ENCODE results near the gene GLRA1.
"Not testable (repeated sequence)": the region's sequence is repeated elsewhere in the genome, so short reads cannot be mapped to it uniquely, and the experiment has no call there.

GLRA1 gene

DNA sequence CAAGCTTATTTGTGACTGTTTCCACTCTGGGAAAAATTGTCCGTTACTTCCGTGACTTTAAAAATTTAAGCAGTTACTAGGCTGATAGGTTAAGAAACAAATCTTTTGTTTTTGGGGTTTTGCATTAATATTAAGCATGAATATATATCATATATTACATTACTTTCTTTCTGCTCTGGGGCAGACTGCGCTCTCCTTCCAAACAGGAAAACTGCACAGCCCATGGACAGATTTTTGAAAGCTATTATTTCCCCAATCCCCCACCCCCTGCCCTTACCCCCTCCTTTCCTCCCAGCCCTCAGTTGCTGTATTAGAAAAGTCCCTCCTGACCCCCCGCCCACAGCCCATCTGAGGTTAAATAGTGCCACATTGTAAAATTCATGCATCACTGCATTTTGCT, 102.5 kb downstream of the GLRA1 start:
- DNase-seq, result no peak
- intact Hi-C loops (cut with DNase I), result no loop called here

DNA sequence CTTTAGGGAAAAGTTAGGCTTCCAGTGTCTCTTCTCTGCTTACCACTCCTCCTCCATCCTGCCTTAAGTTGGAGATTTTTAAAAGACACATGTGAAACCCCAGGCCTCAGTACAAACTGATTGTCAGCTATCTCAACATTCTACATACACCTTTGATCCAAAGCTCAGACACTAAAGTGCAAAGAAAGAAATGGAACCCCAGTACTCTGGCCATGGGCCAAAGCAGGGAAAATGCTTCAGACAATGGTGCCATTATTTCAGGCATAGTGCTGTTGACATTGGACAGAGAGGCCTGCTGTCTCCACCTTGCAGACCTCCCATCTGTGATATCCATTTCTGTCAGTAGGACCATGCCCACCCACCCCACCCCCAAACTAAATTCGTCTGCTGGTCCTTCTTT, 103.7 kb downstream of the GLRA1 start:
- peak in 2 of 10 donors; percentile 34 to 35 for DNase-seq
- intact Hi-C loops (cut with DNase I), result no loop called here

DNA sequence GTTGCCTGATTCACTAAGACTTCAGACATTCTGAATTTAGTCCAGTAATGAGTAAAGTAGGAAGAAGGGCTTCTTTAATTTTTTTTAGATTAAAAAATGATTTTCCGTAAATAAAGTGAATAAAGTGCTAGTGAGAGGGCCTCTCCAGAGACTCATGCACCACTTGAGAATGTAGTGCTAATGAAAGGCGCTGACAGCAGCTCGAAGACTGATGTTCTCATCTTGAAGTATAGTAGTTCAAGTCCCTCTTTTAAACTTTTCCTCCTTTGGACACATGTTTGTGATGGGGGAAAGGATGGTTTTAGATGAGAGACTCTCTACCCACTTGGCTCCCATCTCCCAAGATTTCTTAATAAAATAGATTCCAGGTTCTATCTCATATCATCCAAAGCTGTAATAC, 104.4 kb downstream of the GLRA1 start:
- intact Hi-C loops (cut with DNase I), result no loop called here
- no peak for DNase-seq

DNA sequence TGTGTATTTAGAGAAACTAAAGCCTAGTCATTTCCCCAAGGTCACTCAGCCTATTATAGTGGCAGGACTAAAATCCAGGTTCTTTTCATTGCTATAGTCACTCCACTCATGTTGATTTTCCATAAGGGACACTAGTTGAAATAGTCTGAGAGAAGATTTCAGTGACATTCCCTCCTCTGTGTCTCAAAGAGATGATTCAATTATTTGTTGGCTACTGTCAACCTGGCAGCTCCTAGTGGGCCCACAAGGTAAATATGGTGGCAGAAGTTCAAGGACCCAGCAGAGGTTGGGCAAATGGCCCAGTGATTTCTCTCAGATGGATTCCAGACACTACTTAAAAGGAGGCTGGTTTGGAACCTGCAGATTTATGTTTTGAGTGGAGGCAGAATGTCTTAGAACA, 104.8 kb downstream of the GLRA1 start:
- DNase-seq, result no peak
- intact Hi-C loops (cut with DNase I), result no loop called here

DNA sequence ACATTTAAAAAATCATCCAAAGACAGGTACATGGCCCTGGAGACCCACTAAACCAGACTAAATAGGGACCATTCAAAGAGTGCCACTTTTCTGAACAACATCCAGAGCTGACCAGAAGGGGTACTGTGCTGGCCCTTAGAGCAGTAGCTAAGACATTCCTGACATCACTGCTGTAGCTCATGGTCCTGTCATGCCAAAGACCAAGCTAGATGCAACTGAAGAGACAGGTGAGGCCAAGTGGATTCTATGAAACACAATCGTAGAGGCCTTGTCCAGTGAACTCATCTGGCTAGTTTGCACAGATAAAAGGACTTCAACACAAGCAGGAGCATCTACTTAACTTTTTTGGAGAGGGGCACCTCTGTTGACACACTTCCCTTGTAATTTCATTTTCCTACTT, 109.6 kb downstream of the GLRA1 start:
- intact Hi-C loops (cut with DNase I), result no loop called here
- DNase-seq, result no peak

DNA sequence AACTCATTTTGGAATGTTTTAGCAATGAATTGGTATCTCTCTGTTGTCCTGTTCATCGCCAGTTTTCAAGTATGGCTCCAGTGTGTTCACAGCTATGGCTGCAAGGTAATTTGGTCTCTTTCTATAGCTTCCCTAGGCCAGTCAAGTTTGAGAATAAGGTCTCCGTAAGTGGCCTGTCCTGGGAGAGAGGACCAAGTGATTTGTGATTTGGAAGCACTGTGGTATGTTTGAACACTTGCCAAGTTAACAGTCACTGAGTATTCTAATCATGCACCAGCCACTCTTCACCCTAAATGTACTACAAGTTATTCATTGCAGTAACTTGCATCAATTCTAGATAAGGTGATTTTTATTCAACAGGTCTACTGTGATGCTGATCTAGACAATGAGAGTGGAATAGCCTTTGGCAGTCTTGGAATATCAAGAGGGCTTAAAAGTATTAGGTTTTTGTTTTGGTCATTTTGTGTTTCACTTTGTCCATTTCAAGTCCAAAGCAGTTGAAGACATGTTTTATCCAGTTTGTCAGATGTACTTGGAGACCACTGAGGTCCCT, 111.8 kb downstream of the GLRA1 start:
- no peak for DNase-seq
- intact Hi-C loops (cut with DNase I), result no loop called here

DNA sequence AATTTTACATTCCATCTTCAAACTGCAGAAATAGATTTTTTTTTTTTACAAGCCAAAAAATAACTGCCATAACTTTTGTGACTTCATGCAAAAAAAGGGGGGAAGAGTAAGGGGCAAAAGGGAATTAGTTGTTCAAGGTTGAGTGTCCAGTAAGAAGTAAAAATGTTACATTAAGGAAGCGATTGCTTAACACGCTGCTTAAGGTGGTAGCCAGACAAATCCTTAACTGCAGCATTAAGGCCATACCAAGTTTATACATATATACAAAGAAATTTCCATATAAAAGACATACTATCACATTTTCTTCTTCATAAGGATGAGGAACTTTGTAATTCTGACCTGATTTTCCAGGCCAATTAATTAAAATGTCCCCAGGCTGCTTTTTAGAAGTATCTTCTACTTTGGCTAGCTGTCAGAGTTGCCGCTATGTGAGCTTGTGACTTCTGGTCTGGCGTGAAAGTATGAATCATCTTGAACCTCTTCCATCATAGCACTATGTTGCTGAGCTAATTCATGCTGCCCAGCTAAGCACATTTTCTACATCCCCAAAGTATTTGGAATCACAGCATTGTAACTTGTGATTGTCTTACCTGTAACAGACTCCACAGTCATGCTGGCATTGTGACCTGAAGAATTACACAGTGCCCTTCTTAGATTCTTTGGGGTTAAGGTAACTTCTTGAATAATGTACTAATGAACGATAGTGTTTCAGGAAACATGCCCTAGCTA, 112.9 kb downstream of the GLRA1 start:
- intact Hi-C loops (cut with DNase I), result no loop called here
- DNase-seq, result no peak

DNA sequence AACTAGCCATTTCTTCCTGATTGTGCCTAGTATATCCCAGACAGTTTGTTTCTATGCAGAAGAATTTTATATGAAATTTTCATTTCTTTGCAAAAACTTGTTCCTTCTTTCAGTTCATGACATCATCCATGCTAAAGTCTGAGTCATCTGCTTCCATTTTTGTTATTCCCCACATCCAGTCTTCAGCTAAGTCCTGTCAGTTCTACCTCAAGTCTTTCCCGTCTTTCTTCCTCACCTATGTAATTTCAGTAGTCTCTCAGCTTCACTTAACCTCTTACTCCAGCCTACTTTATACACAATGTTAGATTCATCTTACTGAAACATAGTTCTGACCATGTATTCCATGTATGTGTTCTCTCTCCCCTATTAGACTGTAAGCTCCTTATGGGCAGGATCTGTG, 113.8 kb downstream of the GLRA1 start:
- intact Hi-C loops (cut with DNase I), result no loop called here
- DNase-seq, result no peak

DNA sequence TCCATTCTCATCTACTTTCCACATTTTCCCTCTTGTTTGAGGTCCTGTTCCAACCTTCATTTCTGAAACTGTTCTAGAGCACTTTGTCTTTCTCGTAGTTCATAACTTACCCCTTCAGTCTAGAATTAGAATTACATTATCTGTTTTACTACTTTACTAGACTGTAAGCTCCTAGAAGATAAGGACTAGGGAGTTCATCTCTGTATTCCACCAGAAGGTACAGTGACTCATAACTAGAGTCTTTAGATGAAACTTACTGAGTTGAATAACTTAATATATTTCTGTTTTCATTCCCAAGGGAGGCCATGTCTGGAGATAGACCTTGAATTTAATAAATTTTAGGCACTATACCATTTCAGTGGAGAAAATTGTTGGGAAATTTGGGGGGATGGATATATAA, 114.2 kb downstream of the GLRA1 start:
- intact Hi-C loops (cut with DNase I), result no loop called here
- DNase-seq, result no peak

DNA sequence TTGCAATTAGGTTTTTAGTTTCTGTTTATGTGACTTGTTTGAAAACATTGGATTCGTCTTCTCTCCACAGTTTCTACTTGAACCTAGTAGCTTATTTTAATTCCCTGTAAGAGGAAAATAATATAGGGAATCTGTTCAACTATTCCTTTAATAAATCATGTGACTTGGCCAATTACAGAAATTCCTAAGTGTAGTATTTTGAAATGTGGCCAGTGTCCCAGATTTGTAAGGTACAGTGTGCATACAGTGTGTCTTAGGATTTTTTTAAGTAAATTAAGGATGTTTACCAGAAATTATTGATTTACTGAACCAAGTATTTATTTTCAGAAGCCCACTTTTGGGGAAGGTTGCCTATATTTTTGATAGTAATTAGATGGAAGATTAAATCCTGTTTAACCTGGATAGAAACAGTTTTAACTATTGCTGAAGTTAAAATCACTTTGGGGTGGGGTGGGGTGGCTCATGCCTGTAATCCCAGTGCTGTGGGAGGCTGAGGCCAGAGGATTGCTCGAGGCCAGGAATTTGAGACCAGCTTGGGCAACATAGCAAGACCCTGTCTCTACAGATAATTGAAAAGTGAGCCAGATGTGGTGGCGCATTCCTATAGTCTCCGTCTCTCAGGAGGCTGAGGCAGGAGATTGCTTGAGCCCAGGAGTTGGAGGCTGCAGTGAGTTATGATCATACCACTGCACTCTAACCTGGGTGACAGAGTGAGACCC, 116.0 kb downstream of the GLRA1 start:
- DNase-seq, result no peak
- intact Hi-C loops (cut with DNase I), result no loop called here

DNA sequence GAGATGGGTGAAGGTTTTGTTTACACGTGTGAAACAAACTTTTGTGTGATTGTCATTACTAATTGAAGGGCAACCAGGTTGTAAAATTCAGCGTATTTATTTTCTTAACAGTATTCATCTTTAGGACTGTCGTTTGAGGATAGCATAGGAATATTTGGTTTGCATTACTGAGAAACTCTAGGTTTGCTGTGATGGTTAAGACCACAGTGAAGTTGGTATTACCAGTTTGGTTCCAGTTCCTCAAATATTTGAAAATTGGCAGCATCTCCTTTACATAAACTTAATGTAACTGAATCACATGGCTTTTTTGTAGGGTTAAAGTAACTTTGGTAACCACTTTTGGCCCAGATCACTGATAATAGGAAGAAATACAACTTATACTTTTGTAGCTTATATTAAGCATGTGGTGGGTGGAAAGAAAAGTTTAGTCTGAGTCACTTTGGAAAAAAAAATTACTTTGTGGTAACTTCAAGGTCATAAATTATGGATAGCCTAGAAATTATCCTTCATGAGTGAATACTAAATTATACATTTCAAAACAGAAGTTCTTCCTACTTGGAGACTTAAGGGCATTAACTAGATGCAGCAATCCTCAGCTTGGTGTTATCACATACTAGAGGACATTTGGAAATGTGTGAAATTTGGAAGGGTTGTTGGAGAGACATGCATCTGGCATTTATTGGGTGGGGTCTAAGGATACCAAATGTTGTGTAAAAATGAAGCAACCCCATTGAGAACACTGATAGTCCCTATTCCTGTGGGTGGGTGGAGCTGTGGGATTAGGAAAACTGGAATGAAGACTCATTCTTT, 119.0 kb downstream of the GLRA1 start:
- no peak for DNase-seq
- intact Hi-C loops (cut with DNase I), result no loop called here

DNA sequence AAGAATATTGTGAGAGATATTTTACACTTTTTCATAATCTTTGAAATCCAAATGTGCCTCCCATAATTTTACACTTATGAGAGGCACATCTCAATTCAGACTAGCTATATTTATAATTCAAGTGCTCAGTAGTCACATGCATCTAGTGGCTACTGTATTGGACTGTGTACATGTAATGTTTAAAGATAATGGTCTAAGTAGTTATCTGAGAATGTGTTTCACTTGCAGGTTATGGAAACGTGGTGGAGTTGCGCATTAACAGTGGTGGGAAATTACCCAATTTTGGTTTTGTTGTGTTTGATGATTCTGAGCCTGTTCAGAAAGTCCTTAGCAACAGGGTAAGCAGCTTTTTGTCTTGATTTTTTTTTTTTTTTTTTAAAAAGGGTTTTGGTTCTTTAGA, 124.1 kb downstream of the GLRA1 start:
- intact Hi-C loops (cut with DNase I), result no loop called here
- no peak for DNase-seq

DNA sequence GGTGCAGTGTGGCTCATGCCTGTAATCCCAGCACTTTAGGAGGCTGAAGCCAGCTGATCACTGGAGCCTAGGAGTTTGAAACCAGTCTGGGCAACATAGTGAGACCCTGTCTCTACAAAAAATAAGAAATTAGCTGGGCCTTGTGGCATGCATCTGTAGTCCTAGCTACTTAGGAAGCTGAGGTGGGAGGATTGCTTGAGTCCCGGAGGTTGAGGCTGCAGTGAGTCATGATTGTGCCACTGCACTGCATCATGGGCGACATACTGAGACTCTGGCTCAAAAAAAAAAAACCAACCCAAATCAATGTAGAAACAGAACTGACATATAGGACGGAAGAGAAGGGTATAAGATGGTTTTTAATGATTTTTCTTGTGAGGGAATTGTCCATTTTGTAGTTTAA, 125.2 kb downstream of the GLRA1 start:
- intact Hi-C loops (cut with DNase I), result no loop called here

DNA sequence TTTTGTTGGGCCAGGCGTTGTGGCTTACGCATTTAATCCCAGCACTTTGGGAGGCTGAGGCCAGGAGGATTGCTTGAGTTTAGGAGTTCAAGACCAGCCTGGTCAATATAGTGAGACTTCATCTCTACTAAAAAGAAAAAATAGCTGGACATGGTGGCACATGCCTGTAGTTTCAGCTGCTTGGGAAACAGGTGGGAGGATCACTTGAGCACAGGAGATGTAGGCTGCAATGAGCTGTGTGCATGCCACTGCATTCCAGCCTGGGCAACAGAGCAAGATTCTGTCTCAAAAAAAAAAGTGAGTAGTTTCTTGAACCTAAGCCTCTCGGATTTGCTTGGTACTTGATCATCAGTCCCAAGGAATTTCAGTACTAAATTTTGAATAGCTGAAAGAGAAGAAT, 126.0 kb downstream of the GLRA1 start:
- no peak for DNase-seq
- intact Hi-C loops (cut with DNase I), result no loop called here

More for the DNA sequence above, 125.2 kb downstream of the GLRA1 start:
- no peak for DNase-seq

DNA sequence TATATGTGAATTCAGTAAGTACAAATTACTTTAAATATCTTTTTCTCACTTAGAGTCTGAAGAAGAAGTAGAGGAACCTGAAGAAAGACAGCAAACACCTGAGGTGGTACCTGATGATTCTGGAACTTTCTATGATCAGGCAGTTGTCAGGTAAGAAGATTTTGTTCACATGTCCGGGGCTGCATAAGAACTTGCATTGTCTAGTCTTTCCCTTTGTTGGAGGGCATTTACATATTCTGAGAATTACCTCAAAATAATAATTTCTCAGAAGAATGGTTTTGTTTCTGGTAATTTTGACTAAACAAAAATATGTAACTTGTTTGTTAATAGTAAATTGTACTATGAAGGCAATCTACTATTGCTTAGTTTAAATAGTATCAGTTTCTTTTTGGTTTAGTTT, 129.2 kb downstream of the GLRA1 start:
- no peak for DNase-seq
- intact Hi-C loops (cut with DNase I), result no loop called here

DNA sequence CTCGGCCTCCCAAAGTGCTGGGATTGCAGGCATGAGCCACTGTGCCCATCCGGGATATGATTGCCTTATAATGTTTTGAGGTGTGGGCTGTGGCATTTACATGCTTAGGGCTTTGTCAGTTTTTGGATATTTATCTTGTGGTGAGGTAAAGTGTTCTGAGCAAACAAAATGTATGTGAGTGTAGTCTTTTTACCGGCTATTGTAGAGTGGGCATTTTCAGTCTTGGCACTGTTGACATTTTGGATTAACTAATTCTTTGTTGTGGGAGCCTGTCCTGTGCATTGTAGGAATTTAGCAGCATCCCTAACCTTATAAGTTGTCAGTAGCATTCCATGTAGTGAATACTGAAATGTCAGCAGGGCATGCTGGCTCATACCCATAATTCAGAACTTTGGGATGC, 131.3 kb downstream of the GLRA1 start:
- no peak for DNase-seq
- intact Hi-C loops (cut with DNase I), result no loop called here

DNA sequence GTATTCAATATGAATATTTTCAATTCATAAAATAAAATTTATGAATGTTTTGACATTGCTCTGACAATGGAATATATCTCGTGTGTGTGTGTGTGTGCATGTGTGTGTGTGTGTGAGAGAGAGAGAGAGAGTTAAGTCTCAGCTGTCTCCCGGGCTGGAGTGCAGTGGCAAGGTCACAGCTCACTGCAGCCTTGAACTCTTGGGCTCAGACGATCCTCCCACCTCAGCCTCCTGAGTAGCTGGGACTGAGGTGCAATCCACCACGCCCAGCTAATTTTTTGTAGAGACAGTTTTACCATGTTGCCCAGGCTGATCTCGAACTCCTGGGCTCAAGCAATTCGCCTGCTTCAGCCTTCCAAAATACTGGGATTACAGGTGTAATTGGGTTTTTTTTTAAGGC, 136.8 kb downstream of the GLRA1 start:
- intact Hi-C loops (cut with DNase I), result no loop called here
- no peak for DNase-seq

DNA sequence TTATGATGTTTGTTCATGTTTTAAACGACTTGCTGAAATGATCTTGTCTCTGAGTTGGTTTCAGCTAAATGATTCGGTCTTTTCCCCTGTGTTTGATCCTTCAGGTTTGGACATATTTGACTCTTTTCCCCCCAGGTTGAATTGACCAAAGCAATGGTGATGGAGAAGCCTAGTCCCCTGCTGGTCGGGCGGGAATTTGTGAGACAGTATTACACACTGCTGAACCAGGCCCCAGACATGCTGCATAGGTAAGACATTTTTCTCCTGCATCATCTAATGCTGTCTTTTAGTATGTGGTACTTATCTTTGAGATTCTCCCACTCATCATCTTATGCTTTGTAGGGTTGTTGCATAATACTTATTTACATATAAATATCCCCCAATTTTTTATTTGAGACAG, 138.2 kb downstream of the GLRA1 start:
- no peak for DNase-seq
- intact Hi-C loops (cut with DNase I), result no loop called here

DNA sequence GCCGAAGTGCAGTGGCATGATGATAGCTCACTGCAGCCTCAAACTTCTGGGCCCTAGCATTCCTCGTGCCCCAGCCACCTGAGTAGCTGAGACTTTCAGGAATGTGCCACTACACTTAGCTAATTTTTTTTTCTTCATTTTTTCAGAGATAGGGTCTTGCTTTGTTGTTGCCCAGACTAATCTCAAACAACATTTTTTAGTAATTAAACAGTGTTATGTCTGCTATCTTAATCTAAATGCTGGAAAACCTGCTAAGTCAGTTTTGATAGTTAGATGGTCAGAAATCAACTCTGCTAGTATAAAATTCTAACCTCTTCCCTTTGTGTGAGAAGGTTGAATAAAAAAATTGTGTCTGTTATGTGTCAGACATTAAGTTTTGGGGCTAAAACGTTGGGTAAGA, 140.5 kb downstream of the GLRA1 start:
- intact Hi-C loops (cut with DNase I), result no loop called here
- DNase-seq, result no peak

DNA sequence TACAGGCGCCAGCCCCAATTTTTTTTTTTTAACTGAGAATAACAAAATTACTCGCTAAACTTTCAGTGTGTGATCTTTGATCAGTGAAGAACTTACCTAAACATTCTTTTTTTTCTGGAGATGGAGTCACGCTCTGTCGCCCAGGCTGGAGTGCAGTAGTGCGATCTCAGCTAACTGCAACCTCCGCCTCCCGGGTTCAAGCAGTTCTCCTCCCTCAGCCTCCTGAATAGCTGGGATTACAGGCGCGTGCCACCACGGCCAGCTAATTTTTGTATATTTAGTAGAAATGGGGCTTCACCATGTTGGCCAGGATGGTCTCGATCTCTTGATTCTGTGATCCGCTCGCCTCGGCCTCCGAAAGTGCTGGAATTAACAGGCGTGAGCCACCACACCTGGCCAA, 141.0 kb downstream of the GLRA1 start:
- intact Hi-C loops (cut with DNase I), result not testable (repeated sequence)
- DNase-seq, result peak in 1 of 10 donors; percentile 47

DNA sequence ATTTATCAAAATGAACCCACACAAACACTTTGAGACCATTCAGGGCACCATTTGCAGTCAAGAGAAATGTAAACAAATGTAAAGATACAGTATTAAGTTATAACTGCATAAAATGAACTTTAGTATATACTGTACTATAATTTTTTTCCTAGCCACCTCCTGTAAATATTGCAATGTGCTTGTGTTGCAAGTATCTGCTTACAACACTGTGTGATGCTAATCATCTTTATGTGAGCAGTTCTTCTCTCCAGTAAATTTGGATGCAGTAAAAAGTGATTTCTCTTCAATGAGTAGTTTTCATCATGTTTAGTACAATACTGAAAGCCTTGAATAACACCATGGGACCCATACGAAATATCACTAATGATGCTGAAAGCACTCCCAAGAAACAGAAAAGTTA, 143.4 kb downstream of the GLRA1 start:
- intact Hi-C loops (cut with DNase I), result no loop called here

More for the DNA sequence above, 143.4 kb downstream of the GLRA1 start:
- DNase-seq, result no peak
